A549 (cell line): ENCODE data around the gene MARCHF10. TPM values are rescaled to one million over a fixed set of nuclear protein-coding genes. Genes with fewer than 3 reads are reported as not detected.

Experiments
- ATAC-seq, 2 experiments: fragments of 200-7000 bp in 1 of 2; fragments of >200 bp in 1 of 2; cut with Nextera tagmentation in 1 of 2; cut with Tn5 transposase in 1 of 2; 3 replicates each; pipeline versions ENCODE4 v1.8.0 to v1.9.1; 2018 to 2020; ENCODE audit warnings: mild to moderate bottlenecking in 1 of 2, moderate library complexity in 1 of 2
- CTCF ChIA-PET: fragments of 300-600 bp; sonication (Branson Sonifier 250); formaldehyde crosslinking; extraction: SDS; loops from one replicate; lab custom pipeline; 2021; ENCODE audit warnings: antibody characterized with exemption, inconsistent platforms; lab: Yijun Ruan, JAX
- POLR2A ChIA-PET: fragments of 350-600 bp; formaldehyde crosslinking; extraction: SDS; loops from one replicate; lab custom pipeline; 2021; ENCODE audit warnings: antibody characterized with exemption, inconsistent platforms; lab: Yijun Ruan, JAX
- DNase-seq, 2 experiments: peaks; one replicate each; pipeline versions ENCODE4 v3.0.0 to v3.0.0-alpha.2; 2011 to 2016; ENCODE audit warnings: low read depth in 1 of 2, low spot score in 1 of 2
- FAIRE-seq: peaks from 2 replicates; lab custom pipeline; 2011; peaks lifted over from hg19 to GRCh38; lab: Jason Lieb, UNC
- H3K27ac ChIP-seq, 2 experiments: fragments of >200 bp; sonication (Bioruptor Twin); formaldehyde crosslinking; 3 replicates each; pipeline ENCODE4 v1.5.1; 2016 to 2017
- H3K4me1 ChIP-seq: fragments of >200 bp; sonication (Bioruptor Twin); formaldehyde crosslinking; 3 replicates; pipeline ENCODE4 v1.6.1; 2016
- H3K4me2 ChIP-seq: fragments of >200 bp; sonication (Bioruptor Twin); formaldehyde crosslinking; 3 replicates; pipeline ENCODE4 v1.6.1; 2016
- H3K4me3 ChIP-seq: fragments of >200 bp; sonication (Bioruptor Twin); formaldehyde crosslinking; 3 replicates; pipeline ENCODE4 v1.5.1; 2016
- H3K9me3 ChIP-seq: fragments of >200 bp; sonication (Bioruptor Twin); formaldehyde crosslinking; 3 replicates; pipeline ENCODE4 v1.6.1; 2016
- BCL3 ChIP-seq: fragments of >200 bp; sonication (Bioruptor Twin); formaldehyde crosslinking; IDR thresholded peaks from 3 replicates; pipeline ENCODE4 v1.6.1; 2016
- CEBPB ChIP-seq, 2 experiments: fragments of >200 bp in 1 of 2; sonication (Bioruptor Twin) in 1 of 2; formaldehyde crosslinking in 1 of 2; IDR thresholded peaks; 2 replicates each; pipeline ENCODE4 v1.6.1; 2012 to 2016
- CHD2 ChIP-seq: fragments of 150-350 bp; IDR thresholded peaks from 2 replicates; pipeline ENCODE4 v1.6.1; 2014; ENCODE audit warnings: low read length; ENCODE audit not compliant: partially characterized antibody
- EP300 ChIP-seq, 2 experiments: fragments of >200 bp; sonication (Bioruptor Twin); formaldehyde crosslinking; IDR thresholded peaks; 2 replicates in 1 of 2; 3 replicates in 1 of 2; pipeline ENCODE4 v1.6.1; 2016 to 2017
- FOSB ChIP-seq: fragments of 250-450 bp; sonication (Bioruptor Pico); IDR thresholded peaks from 2 replicates; pipeline ENCODE4 v1.5.0; 2020; ENCODE audit warnings: mild to moderate bottlenecking, moderate library complexity
- GATA3 ChIP-seq: IDR thresholded peaks from 2 replicates; pipeline ENCODE4 v1.6.1; 2012; ENCODE audit warnings: borderline replicate concordance
- HDAC2 ChIP-seq: fragments of 200-600 bp; sonication (generic); IDR thresholded peaks from 2 replicates; pipeline ENCODE4 v1.6.1; 2016
- HES2 ChIP-seq: fragments of >200 bp; sonication (Bioruptor Twin); formaldehyde crosslinking; IDR thresholded peaks from 2 replicates; pipeline ENCODE4 v1.6.1; 2016
- HMGXB4 ChIP-seq: fragments of 250-450 bp; sonication (Bioruptor Pico); IDR thresholded peaks from 2 replicates; pipeline ENCODE4 v1.5.0; 2021; ENCODE audit warnings: mild to moderate bottlenecking, moderate library complexity, borderline replicate concordance
- HOXA7 ChIP-seq: fragments of 250-450 bp; sonication (Bioruptor Pico); IDR thresholded peaks from 2 replicates; pipeline ENCODE4 v1.5.0; 2020; ENCODE audit warnings: mild to moderate bottlenecking, moderate library complexity
- JUN ChIP-seq, 2 experiments: fragments of >200 bp; sonication (Bioruptor Twin); formaldehyde crosslinking; IDR thresholded peaks; 2 replicates in 1 of 2; 3 replicates in 1 of 2; pipeline ENCODE4 v1.6.1; 2016 to 2017
- KDM5A ChIP-seq: fragments of 200-600 bp; sonication (generic); IDR thresholded peaks from 2 replicates; pipeline ENCODE4 v1.6.1; 2016; ENCODE audit warnings: antibody characterized with exemption, mild to moderate bottlenecking
- MAFK ChIP-seq: fragments of 450-650 bp; IDR thresholded peaks from 2 replicates; pipeline ENCODE4 v1.6.1; 2014; ENCODE audit not compliant: partially characterized antibody
- MAX ChIP-seq: IDR thresholded peaks from 2 replicates; pipeline ENCODE4 v1.6.1; 2012
- POLR2AphosphoS2 ChIP-seq: conservative IDR thresholded peaks from 2 replicates; pipeline ENCODE4 v1.6.1; 2012; ENCODE audit warnings: low read length, improper control_type of control experiment, inconsistent platforms
- RAD21 ChIP-seq, 2 experiments: fragments of >200 bp in 1 of 2; sonication (Bioruptor Twin) in 1 of 2; formaldehyde crosslinking in 1 of 2; IDR thresholded peaks in 1 of 2; conservative IDR thresholded peaks in 1 of 2; 2 replicates in 1 of 2; 3 replicates in 1 of 2; pipeline ENCODE4 v1.6.1; 2012 to 2018; ENCODE audit warnings: inconsistent platforms in 1 of 2
- REST ChIP-seq: fragments of 200-600 bp; sonication (generic); IDR thresholded peaks from 2 replicates; pipeline ENCODE4 v1.6.1; 2016; ENCODE audit warnings: antibody characterized with exemption, mild to moderate bottlenecking, moderate library complexity
- RFX5 ChIP-seq: fragments of 450-650 bp; IDR thresholded peaks from 2 replicates; pipeline ENCODE4 v1.7.1; 2014; ENCODE audit warnings: antibody characterized with exemption, mild to moderate bottlenecking, moderate library complexity
- RNF2 ChIP-seq: fragments of 200-600 bp; sonication (generic); IDR thresholded peaks from 2 replicates; pipeline ENCODE4 v1.6.1; 2016; ENCODE audit warnings: low read depth, mild to moderate bottlenecking, antibody characterized with exemption, moderate library complexity, borderline replicate concordance
- ZSCAN20 ChIP-seq: fragments of 250-450 bp; sonication (Bioruptor Pico); IDR thresholded peaks from 2 replicates; pipeline ENCODE4 v1.8.0; 2022; ENCODE audit warnings: mild to moderate bottlenecking, moderate library complexity
- WGBS: methylation state at CpG from one replicate; pipeline ENCODE4 v1.1.6; 2017; ENCODE audit errors: missing lambda C conversion rate; 5-methylcytosine and 5-hydroxymethylcytosine counted together
- polyA plus RNA-seq, 4 experiments: library from polyadenylated mRNA; depleted of rRNA in 3 of 4; stranded (reverse); fragments of >200 nt; fragmentation: RNase III in 1 of 4; extraction: RNeasy Plus Mini Kit Qiagen cat#74134 plus additional on column Dnase treatment in 1 of 4; gene quantifications; 2 replicates in 3 of 4; 3 replicates in 1 of 4; pipeline ENCODE4 v1.2.3, GENCODE V29; 2011 to 2017

The MARCHF10 gene
- polyA plus RNA-seq, 2 of the 4 experiments (the other 2 are of a cell fraction), result 0.43 to 0.57 TPM

DNA sequence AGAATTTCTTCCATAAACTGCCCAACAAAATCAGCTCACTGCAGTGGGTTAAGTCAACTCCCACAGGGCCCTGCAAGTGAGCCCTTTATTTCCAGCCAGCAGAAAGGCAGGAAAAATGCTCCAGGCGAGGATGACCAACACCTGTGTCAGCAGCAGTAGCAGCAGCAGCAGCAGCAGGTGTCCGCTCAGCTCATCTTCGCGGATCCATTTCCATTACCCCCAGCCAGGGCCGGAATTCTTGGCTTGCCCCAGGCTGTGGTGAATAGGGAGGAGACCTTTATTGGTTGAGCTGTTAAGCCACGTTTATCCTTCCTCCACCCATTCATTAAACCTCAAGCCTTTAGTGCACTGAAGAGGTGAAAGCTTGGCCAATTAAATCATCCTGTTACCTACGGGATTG lies 46.2 kb downstream of the MARCHF10 start (continued):
- TF ChIP-seq REST, result no peak
- TF ChIP-seq POLR2AphosphoS2, result no peak
- TF ChIP-seq RFX5, result no peak
- TF ChIP-seq, all 56 proteins: peak for 0

- FAIRE-seq (no peak), DNase-seq (no peak), ATAC-seq (no peak)
- POLR2A ChIA-PET, result no interaction called here
- TF ChIP-seq HMGXB4 (CRISPR knock-in tag) (no peak), RAD21 (conservative IDR thresholded peaks at IDR 0.05 in 1 of 2, IDR thresholded peaks at IDR 0.05 in 1 of 2) (no peak), HES2 (no peak), CEBPB (IDR thresholded peaks at IDR 0.05) (no peak), POLR2AphosphoS2 (no peak), EP300 (IDR thresholded peaks at IDR 0.05) (no peak), BCL3 (no peak), CHD2 (no peak), RNF2 (no peak), FOSB (no peak), HOXA7 (CRISPR knock-in tag) (no peak), HDAC2 (no peak), GATA3 (no peak), KDM5A (no peak), MAFK (no peak), JUN (IDR thresholded peaks at IDR 0.05) (no peak), MAX (no peak), ZSCAN20 (no peak)
- CTCF ChIA-PET, result no interaction called here
- Histone ChIP-seq H3K27ac (no peak overlapping the region), H3K4me2 (no peak overlapping the region), H3K9me3 (no peaks in the 10 kb centered on the region), H3K4me3 (no peak overlapping the region), H3K4me1 (no peaks in the 10 kb centered on the region)
- 90% methylated on average over 2 of the region's 2 CpGs for WGBS
These were observed 47.2 kb downstream of the MARCHF10 start for GRCh38 chr17:62760945-62761267.
